H9 (cell line): ENCODE measurements around the gene CFAP119. TPM values are rescaled to one million over a fixed set of nuclear protein-coding genes. Genes with fewer than 3 reads are reported as not detected.

ENCODE experiments used
- DNase-seq: peaks from one replicate; pipeline ENCODE4 v3.0.0-alpha.2; 2017
- H2AFZ ChIP-seq: one replicate; pipeline ENCODE4 v1.6.1; 2013; ENCODE audit warnings: mild to moderate bottlenecking, low read length, control low read depth, moderate library complexity
- H2AK5ac ChIP-seq: 2 replicates; pipeline ENCODE4 v1.6.1; 2013; ENCODE audit warnings: low read length, control low read depth, mixed read lengths; ENCODE audit not compliant: insufficient read length
- H2BK120ac ChIP-seq: one replicate; pipeline ENCODE4 v1.6.1; 2013; ENCODE audit warnings: low read depth, mild to moderate bottlenecking, low read length, control low read depth, inconsistent platforms; ENCODE audit not compliant: poor library complexity, severe bottlenecking
- H2BK12ac ChIP-seq: 2 replicates; pipeline ENCODE4 v1.6.1; 2013; ENCODE audit warnings: low read length, control low read depth, mixed read lengths, low read depth; ENCODE audit not compliant: insufficient read length
- H2BK15ac ChIP-seq: 2 replicates; pipeline ENCODE4 v1.6.1; 2013; ENCODE audit warnings: low read depth, low read length, control low read depth
- H2BK20ac ChIP-seq: one replicate; pipeline ENCODE4 v1.6.1; 2013; ENCODE audit warnings: low read depth, mild to moderate bottlenecking, low read length, control low read depth, inconsistent platforms; ENCODE audit not compliant: poor library complexity, severe bottlenecking
- H2BK5ac ChIP-seq: 2 replicates; pipeline ENCODE4 v1.6.1; 2013; ENCODE audit warnings: low read length, control low read depth, mixed read lengths; ENCODE audit not compliant: insufficient read length
- H3K14ac ChIP-seq: 2 replicates; pipeline ENCODE4 v1.6.1; 2013; ENCODE audit warnings: low read length, control low read depth; ENCODE audit not compliant: insufficient read depth
- H3K18ac ChIP-seq: 2 replicates; pipeline ENCODE4 v1.6.1; 2013; ENCODE audit warnings: low read depth, mild to moderate bottlenecking, mixed read lengths, low read length, control low read depth; ENCODE audit not compliant: insufficient read length
- H3K23ac ChIP-seq: 2 replicates; pipeline ENCODE4 v1.6.1; 2013; ENCODE audit warnings: low read length, control low read depth, mixed read lengths, low read depth; ENCODE audit not compliant: insufficient read length
- H3K23me2 ChIP-seq: 2 replicates; pipeline ENCODE4 v1.6.1; 2013; ENCODE audit warnings: low read depth, mild to moderate bottlenecking, mixed read lengths, low read length, control low read depth; ENCODE audit not compliant: insufficient read length, poor library complexity, severe bottlenecking
- H3K27ac ChIP-seq: 2 replicates; pipeline ENCODE4 v1.5.1; 2013; ENCODE audit warnings: low read length, control low read depth, mixed read lengths, low read depth; ENCODE audit not compliant: insufficient read length
- H3K27me3 ChIP-seq: 2 replicates; pipeline ENCODE4 v1.6.1; 2013; ENCODE audit warnings: low read length, control low read depth, inconsistent platforms; ENCODE audit not compliant: insufficient read depth
- H3K4ac ChIP-seq: 2 replicates; pipeline ENCODE4 v1.6.1; 2013; ENCODE audit warnings: low read depth, mild to moderate bottlenecking, control low read depth, inconsistent platforms, low read length, moderate library complexity
- H3K4me1 ChIP-seq: 2 replicates; pipeline ENCODE4 v1.6.1; 2013; ENCODE audit warnings: low read length, control low read depth, inconsistent platforms; ENCODE audit not compliant: insufficient read depth
- H3K4me2 ChIP-seq: 2 replicates; pipeline ENCODE4 v1.6.1; 2013; ENCODE audit warnings: low read length, control low read depth, mixed read lengths; ENCODE audit not compliant: insufficient read length, insufficient read depth
- H3K56ac ChIP-seq: 2 replicates; pipeline ENCODE4 v1.6.1; 2013; ENCODE audit warnings: low read depth, mild to moderate bottlenecking, mixed read lengths, low read length, control low read depth; ENCODE audit not compliant: insufficient read length
- H3K79me1 ChIP-seq: 2 replicates; pipeline ENCODE4 v1.6.1; 2013; ENCODE audit warnings: low read depth, mild to moderate bottlenecking, moderate library complexity, low read length, control low read depth, inconsistent platforms; ENCODE audit not compliant: insufficient read depth, poor library complexity, severe bottlenecking
- H3K79me2 ChIP-seq: 2 replicates; pipeline ENCODE4 v1.6.1; 2013; ENCODE audit warnings: low read length, control low read depth, inconsistent platforms; ENCODE audit not compliant: insufficient read depth
- H3K9ac ChIP-seq: 2 replicates; pipeline ENCODE4 v1.6.1; 2013; ENCODE audit warnings: low read length, control low read depth, mixed read lengths; ENCODE audit not compliant: insufficient read length; ENCODE audit errors: extremely low read depth
- H3K9me3 ChIP-seq: one replicate; pipeline ENCODE4 v1.6.1; 2013; ENCODE audit warnings: low read depth, low read length, inconsistent platforms; ENCODE audit not compliant: control insufficient read depth
- H3T11ph ChIP-seq: one replicate; pipeline ENCODE4 v1.6.1; 2013; ENCODE audit warnings: mild to moderate bottlenecking, low read length, control low read depth, inconsistent platforms
- H4K20me1 ChIP-seq: one replicate; pipeline ENCODE4 v1.6.1; 2013; ENCODE audit not compliant: control insufficient read depth, insufficient read length, insufficient read depth
- H4K5ac ChIP-seq: 2 replicates; pipeline ENCODE4 v1.6.1; 2013; ENCODE audit warnings: low read depth, mild to moderate bottlenecking, mixed read lengths, low read length, control low read depth; ENCODE audit not compliant: insufficient read length
- H4K8ac ChIP-seq: replicated peaks from 2 replicates; pipeline ENCODE4 v1.6.1; 2013; ENCODE audit warnings: low read length, control low read depth, mixed read lengths, low read depth; ENCODE audit not compliant: insufficient read length
- H4K91ac ChIP-seq: 2 replicates; pipeline ENCODE4 v1.6.1; 2013; ENCODE audit warnings: low read depth, mild to moderate bottlenecking, moderate library complexity, mixed read lengths, low read length, control low read depth; ENCODE audit not compliant: insufficient read length
- H3K27ac Mint-ChIP-seq, 3 experiments: 2 replicates in 2 of 3; 3 replicates in 1 of 3; pipeline ENCODE4 v1.8.0; 2020 to 2021; ENCODE audit warnings: mixed read lengths in 3 of 3, mild to moderate bottlenecking in 1 of 3, moderate library complexity in 1 of 3
- H3K27me3 Mint-ChIP-seq: 2 replicates; pipeline ENCODE4 v1.8.0; 2021; ENCODE audit warnings: low read depth, mild to moderate bottlenecking, moderate library complexity, mixed read lengths
- H3K36me3 Mint-ChIP-seq, 3 experiments: 2 replicates in 2 of 3; 3 replicates in 1 of 3; pipeline ENCODE4 v1.8.0; 2020 to 2021; ENCODE audit warnings: low read depth in 3 of 3, mixed read lengths in 3 of 3; ENCODE audit not compliant: insufficient read depth in 1 of 3
- H3K4me1 Mint-ChIP-seq, 2 experiments: 2 replicates each; pipeline ENCODE4 v1.8.0; 2020; ENCODE audit warnings: mixed read lengths in 2 of 2
- H3K4me3 Mint-ChIP-seq, 2 experiments: 2 replicates in 1 of 2; 3 replicates in 1 of 2; pipeline ENCODE4 v1.8.0; 2020 to 2021; ENCODE audit warnings: mild to moderate bottlenecking in 2 of 2, mixed read lengths in 2 of 2, moderate library complexity in 1 of 2
- H3K9me3 Mint-ChIP-seq, 2 experiments: 2 replicates in 1 of 2; 3 replicates in 1 of 2; pipeline ENCODE4 v1.8.0; 2020; ENCODE audit warnings: mild to moderate bottlenecking in 2 of 2, mixed read lengths in 2 of 2, moderate library complexity in 1 of 2
- CTCF ChIP-seq: fragments of 200-600 bp; sonication (generic); conservative IDR thresholded peaks from 3 replicates; pipeline ENCODE4 v1.8.0; 2021; ENCODE audit warnings: antibody characterized with exemption, mild to moderate bottlenecking
- WGBS: extraction: QIAGEN DNeasy Blood & Tissue Kit; methylation state at CpG from one replicate; pipeline ENCODE4 v1.1.7; 2013; ENCODE audit warnings: missing lambda C conversion rate, low lambda C conversion rate, mixed read lengths; ENCODE audit not compliant: insufficient read length; ENCODE audit errors: extremely low coverage; 5-methylcytosine and 5-hydroxymethylcytosine counted together
- total RNA-seq: library from RNA; stranded (reverse); gene quantifications from 2 replicates; pipeline ENCODE4 v1.2.1, GENCODE V29; 2021

The CFAP119 gene
- total RNA-seq, 1 experiment from 2014 or later, result 5.4 TPM

GRCh38 chr16:30710971-30711370 lies 50.9 kb downstream of the CFAP119 start:
- H3K9ac ChIP-seq, result no peak overlapping the region
- H3K4me3 Mint-ChIP-seq, result no peak overlapping the region
- no peaks in the 10 kb centered on the region for H3K27me3 Mint-ChIP-seq
- H2AK5ac ChIP-seq, result no peak overlapping the region
- H3K4me1 Mint-ChIP-seq, result no peaks in the 10 kb centered on the region
- no peak overlapping the region for H4K5ac ChIP-seq
- no peak for TF ChIP-seq CTCF
- no peak overlapping the region for H2BK20ac ChIP-seq
- H3K18ac ChIP-seq, result no peak overlapping the region
- H3K9me3 ChIP-seq, result no peaks in the 10 kb centered on the region
- no CpG with 5 or more reads among the region's 4 CpGs for WGBS
- H2BK5ac ChIP-seq, result no peak overlapping the region
- no peaks in the 10 kb centered on the region for H3K79me2 ChIP-seq
- H3K56ac ChIP-seq, result no peak overlapping the region
- no peak overlapping the region for H3K23ac ChIP-seq
- H3K23me2 ChIP-seq, result no peaks in the 10 kb centered on the region
- no peaks in the 10 kb centered on the region for H3K9me3 Mint-ChIP-seq
- no peak overlapping the region for H2BK12ac ChIP-seq
- H4K20me1 ChIP-seq, result no peaks in the 10 kb centered on the region
- no peak overlapping the region for H3T11ph ChIP-seq
- no peaks in the 10 kb centered on the region for H3K27me3 ChIP-seq
- H3K27ac ChIP-seq, result no peak overlapping the region
- H3K27ac Mint-ChIP-seq, result no peak overlapping the region
- H3K79me1 ChIP-seq, result no peaks in the 10 kb centered on the region
- no peaks in the 10 kb centered on the region for H3K4me1 ChIP-seq
- H4K8ac ChIP-seq, result no peak overlapping the region
- H2BK15ac ChIP-seq, result no peak overlapping the region
- H2BK120ac ChIP-seq, result no peak overlapping the region
- no peak overlapping the region for H2AFZ ChIP-seq
- H3K4ac ChIP-seq, result no peak overlapping the region
- DNase-seq, result no peak
- no peak overlapping the region for H3K14ac ChIP-seq
- H4K91ac ChIP-seq, result no peak overlapping the region
- H3K36me3 Mint-ChIP-seq, result peaks cover 67 to 94% (median 85%) of the 10 kb centered on the region in 3 experiments; a peak in 6 of 7 replicates
- no peak overlapping the region for H3K4me2 ChIP-seq

Other genes with a start within 250 kb of the CFAP119 start
- 39.0 and 40.0 TPM in 2 replicates for gene ZNF768, start 235.5 kb downstream of the CFAP119 start, total RNA-seq
- gene ZNF747, start 227.2 kb downstream of the CFAP119 start, total RNA-seq, result 17.5 and 18.4 TPM in 2 replicates
- 11.2 and 11.4 TPM in 2 replicates for gene ZNF764, start 203.7 kb downstream of the CFAP119 start, total RNA-seq
- 4.3 and 4.5 TPM in 2 replicates for gene ZNF688, start 190.3 kb downstream of the CFAP119 start, total RNA-seq
- 17.0 and 18.8 TPM in 2 replicates for gene ZNF785, start 176.4 kb downstream of the CFAP119 start, total RNA-seq
- 21.1 and 21.9 TPM in 2 replicates for gene ZNF689, start 151.7 kb downstream of the CFAP119 start, total RNA-seq
- 11.6 and 13.6 TPM in 2 replicates for gene PRR14, start 111.1 kb downstream of the CFAP119 start, total RNA-seq
- 12.6 and 16.8 TPM in 2 replicates for gene FBRS, start 103.6 kb downstream of the CFAP119 start, total RNA-seq
- 63.1 and 65.5 TPM in 2 replicates for gene SRCAP, start 62.9 kb downstream of the CFAP119 start, total RNA-seq
- gene PHKG2, start 13.6 kb downstream of the CFAP119 start, total RNA-seq, result 46.6 and 47.9 TPM in 2 replicates
- 103 and 106 TPM in 2 replicates for gene RNF40, start 260 bp upstream of the CFAP119 start, total RNA-seq
- gene ZNF629, start 25.1 kb upstream of the CFAP119 start, total RNA-seq, result 20.0 TPM in 2 replicates
- 17.5 and 18.3 TPM in 2 replicates for gene BCL7C, start 132.0 kb upstream of the CFAP119 start, total RNA-seq
- 0.72 TPM in 2 replicates for gene CTF1, start 134.6 kb upstream of the CFAP119 start, total RNA-seq
- gene FBXL19, start 161.5 kb upstream of the CFAP119 start, total RNA-seq, result 66.8 and 68.0 TPM in 2 replicates
- gene ORAI3, start 187.0 kb upstream of the CFAP119 start, total RNA-seq, result 6.1 and 6.9 TPM in 2 replicates
- gene SETD1A, start 195.7 kb upstream of the CFAP119 start, total RNA-seq, result 36.9 and 37.0 TPM in 2 replicates
- 5.5 and 7.5 TPM in 2 replicates for gene HSD3B7, start 223.1 kb upstream of the CFAP119 start, total RNA-seq
- 9.7 and 11.0 TPM in 2 replicates for gene STX1B, start 248.6 kb upstream of the CFAP119 start, total RNA-seq